HEK293 (cell line): Measurements from ENCODE around the gene ETV6.

Source experiments
- CTCF ChIA-PET: fragments of 350-600 bp; formaldehyde crosslinking; extraction: SDS; loops from one replicate; lab custom pipeline; 2021; ENCODE audit warnings: antibody characterized with exemption; lab: Yijun Ruan, JAX
- POLR2A ChIA-PET: fragments of 300-600 bp; formaldehyde crosslinking; extraction: SDS; loops from one replicate; lab custom pipeline; 2020; ENCODE audit warnings: antibody characterized with exemption, inconsistent platforms; lab: Yijun Ruan, JAX
- H3K27ac ChIP-seq: fragments of 200-500 bp; sonication (Bioruptor generic); 2 replicates; pipeline ENCODE4 v1.5.1; 2014; ENCODE audit warnings: low read depth, low read length, control low read depth, inconsistent platforms; ENCODE audit errors: extremely low read depth
- H3K36me3 ChIP-seq, 2 experiments: fragments of 200-500 bp in 1 of 2; sonication (Bioruptor generic) in 1 of 2; 1 replicate in 1 of 2; 2 replicates in 1 of 2; pipeline ENCODE4 v1.5.1; 2014 to 2017; ENCODE audit warnings: inconsistent platforms in 2 of 2, low read length in 2 of 2; ENCODE audit not compliant: control insufficient read depth in 2 of 2, insufficient read depth in 1 of 2
- H3K4me1 ChIP-seq: fragments of 200-500 bp; sonication (Bioruptor generic); 2 replicates; pipeline ENCODE4 v1.5.1; 2014; ENCODE audit warnings: mild to moderate bottlenecking, low read length, inconsistent platforms; ENCODE audit not compliant: control insufficient read depth, insufficient read depth
- H3K4me3 ChIP-seq: 2 replicates; pipeline ENCODE4 v1.5.1; 2011; ENCODE audit warnings: low read depth, mild to moderate bottlenecking, control low read depth, low read length, moderate library complexity
- H3K9me3 ChIP-seq: fragments of 200-500 bp; sonication (Bioruptor generic); 2 replicates; pipeline ENCODE4 v1.5.1; 2014; ENCODE audit warnings: low read depth, low read length, inconsistent platforms; ENCODE audit not compliant: control insufficient read depth, insufficient read depth
- BCL6B ChIP-seq: fragments of 450-650 bp; formaldehyde crosslinking; IDR thresholded peaks from 2 replicates; pipeline ENCODE4 v1.5.1; 2017; ENCODE audit warnings: missing biosample characterization, missing genetic modification characterization
- SALL2 ChIP-seq: fragments of 450-650 bp; formaldehyde crosslinking; IDR thresholded peaks from 2 replicates; pipeline ENCODE4 v1.5.0; 2017; ENCODE audit warnings: missing biosample characterization, mild to moderate bottlenecking, missing genetic modification characterization, borderline replicate concordance
- ZBTB1 ChIP-seq: fragments of 450-650 bp; formaldehyde crosslinking; IDR thresholded peaks from 2 replicates; pipeline ENCODE4 v1.5.1; 2016; ENCODE audit warnings: missing biosample characterization, missing genetic modification characterization
- ZBTB20 ChIP-seq: fragments of 450-650 bp; formaldehyde crosslinking; IDR thresholded peaks from 2 replicates; pipeline ENCODE4 v1.5.1; 2016; ENCODE audit warnings: missing biosample characterization, missing genetic modification characterization
- ZFHX2 ChIP-seq: fragments of 450-650 bp; formaldehyde crosslinking; conservative IDR thresholded peaks from 2 replicates; pipeline ENCODE4 v1.5.1; 2016; ENCODE audit warnings: missing biosample characterization, missing genetic modification characterization
- ZFP37 ChIP-seq: fragments of 450-650 bp; formaldehyde crosslinking; IDR thresholded peaks from 2 replicates; pipeline ENCODE4 v1.5.1; 2016; ENCODE audit warnings: missing biosample characterization, missing genetic modification characterization
- ZNF174 ChIP-seq: fragments of 450-650 bp; formaldehyde crosslinking; IDR thresholded peaks from 2 replicates; pipeline ENCODE4 v1.5.0; 2017; ENCODE audit warnings: missing biosample characterization, mild to moderate bottlenecking, missing genetic modification characterization
- ZNF175 ChIP-seq: fragments of 450-650 bp; formaldehyde crosslinking; IDR thresholded peaks from 2 replicates; pipeline ENCODE4 v1.5.1; 2016; ENCODE audit warnings: missing biosample characterization, missing genetic modification characterization
- ZNF266 ChIP-seq: fragments of 450-650 bp; formaldehyde crosslinking; IDR thresholded peaks from 2 replicates; pipeline ENCODE4 v1.5.1; 2016; ENCODE audit warnings: missing biosample characterization, missing genetic modification characterization, low read depth
- ZNF394 ChIP-seq: fragments of 450-650 bp; formaldehyde crosslinking; IDR thresholded peaks from 2 replicates; pipeline ENCODE4 v1.5.1; 2016; ENCODE audit warnings: missing biosample characterization, missing genetic modification characterization, mild to moderate bottlenecking, moderate library complexity, borderline replicate concordance
- ZNF416 ChIP-seq: fragments of 450-650 bp; formaldehyde crosslinking; IDR thresholded peaks from 2 replicates; pipeline ENCODE4 v1.5.1; 2016; ENCODE audit warnings: missing biosample characterization, missing genetic modification characterization
- ZNF473 ChIP-seq: fragments of 450-650 bp; formaldehyde crosslinking; IDR thresholded peaks from 2 replicates; pipeline ENCODE4 v1.5.1; 2017; ENCODE audit warnings: missing biosample characterization, missing genetic modification characterization
- ZNF488 ChIP-seq: fragments of 450-650 bp; formaldehyde crosslinking; IDR thresholded peaks from 2 replicates; pipeline ENCODE4 v1.5.1; 2016; ENCODE audit warnings: missing biosample characterization, missing genetic modification characterization
- ZNF529 ChIP-seq: fragments of 450-650 bp; formaldehyde crosslinking; IDR thresholded peaks from 2 replicates; pipeline ENCODE4 v1.5.1; 2017; ENCODE audit warnings: missing genetic modification characterization, missing biosample characterization; ENCODE audit not compliant: insufficient replicate concordance
- ZNF544 ChIP-seq: fragments of 450-650 bp; formaldehyde crosslinking; IDR thresholded peaks from 2 replicates; pipeline ENCODE4 v1.5.0; 2017; ENCODE audit warnings: missing biosample characterization, missing genetic modification characterization
- ZNF629 ChIP-seq: fragments of 450-650 bp; formaldehyde crosslinking; IDR thresholded peaks from 2 replicates; pipeline ENCODE4 v1.5.1; 2017; ENCODE audit warnings: missing biosample characterization, missing genetic modification characterization
- ZNF843 ChIP-seq: fragments of 450-650 bp; formaldehyde crosslinking; IDR thresholded peaks from 2 replicates; pipeline ENCODE4 v1.5.1; 2016; ENCODE audit warnings: missing biosample characterization, missing genetic modification characterization
- TF ChIP-seq, protein P1 (sequence below): fragments of 450-650 bp; formaldehyde crosslinking; conservative IDR thresholded peaks from 2 replicates; pipeline ENCODE4 v1.5.1; 2016; ENCODE audit warnings: low read depth, missing biosample characterization, missing genetic modification characterization

ETV6 gene

DNA sequence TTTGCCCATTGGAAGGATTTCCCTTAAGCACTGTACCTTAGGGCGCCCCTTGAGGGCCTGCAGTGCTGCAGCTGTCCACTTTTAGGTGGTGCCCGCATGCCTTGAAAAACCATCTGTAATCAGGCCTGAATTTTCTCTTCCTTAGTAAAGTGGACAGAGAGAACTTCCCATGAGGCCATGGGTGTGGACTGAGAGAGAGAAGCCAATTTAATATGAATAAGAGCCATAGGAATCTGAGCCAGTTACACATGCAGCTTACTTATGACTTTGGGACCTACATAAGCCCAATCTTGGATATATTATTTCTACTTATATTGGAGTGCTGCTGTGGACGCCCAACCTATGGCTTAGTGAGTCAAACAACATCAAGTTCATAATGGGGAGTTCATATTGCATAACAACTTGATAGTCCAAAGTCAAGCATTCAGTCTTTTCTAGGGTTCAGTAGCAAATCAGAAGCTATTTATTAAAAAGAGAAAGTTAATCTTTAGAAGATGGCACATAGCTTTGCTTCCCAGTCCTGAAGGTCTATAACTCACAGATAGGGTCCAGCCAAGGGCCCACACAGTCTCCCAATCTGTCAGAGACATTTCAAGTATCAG, 11.1 kb upstream of the ETV6 start:
- TF ChIP-seq ZNF473 (no peak), ZNF529 (tag by site-specific recombination) (no peak)
- TF ChIP-seq, all 188 proteins: peak for 0
- H3K4me3 ChIP-seq = no peak overlapping the region
- no peak overlapping the region for H3K27ac ChIP-seq
- no peaks in the 10 kb centered on the region for H3K36me3 ChIP-seq
- POLR2A ChIA-PET = no interaction called here
- CTCF ChIA-PET = interaction anchor here (1.0 kb wide), 1 partner anchor 57 kb away, joined by 3 read pairs; no protein-coding TSS in a partner anchor
- H3K9me3 ChIP-seq = no peaks in the 10 kb centered on the region
- no peaks in the 10 kb centered on the region for H3K4me1 ChIP-seq

GRCh38 chr12:11639454-11639853, 10.0 kb upstream of the ETV6 start:
- TF ChIP-seq SALL2 (tag by site-specific recombination) (no peak), ZNF843 (tag by site-specific recombination) (no peak), ZNF266 (tag by site-specific recombination) (no peak), ZFP37 (tag by site-specific recombination) (no peak), BCL6B (tag by site-specific recombination) (no peak), ZNF175 (tag by site-specific recombination) (no peak), ZFHX2 (tag by site-specific recombination) (no peak), ZNF394 (tag by site-specific recombination) (no peak), ZNF629 (no peak), ZNF174 (tag by site-specific recombination) (no peak), ZBTB20 (tag by site-specific recombination) (no peak), ZBTB1 (tag by site-specific recombination) (no peak), ZNF544 (tag by site-specific recombination) (no peak), ZNF488 (no peak), ZNF416 (tag by site-specific recombination) (no peak)
- TF ChIP-seq, protein P1, sequence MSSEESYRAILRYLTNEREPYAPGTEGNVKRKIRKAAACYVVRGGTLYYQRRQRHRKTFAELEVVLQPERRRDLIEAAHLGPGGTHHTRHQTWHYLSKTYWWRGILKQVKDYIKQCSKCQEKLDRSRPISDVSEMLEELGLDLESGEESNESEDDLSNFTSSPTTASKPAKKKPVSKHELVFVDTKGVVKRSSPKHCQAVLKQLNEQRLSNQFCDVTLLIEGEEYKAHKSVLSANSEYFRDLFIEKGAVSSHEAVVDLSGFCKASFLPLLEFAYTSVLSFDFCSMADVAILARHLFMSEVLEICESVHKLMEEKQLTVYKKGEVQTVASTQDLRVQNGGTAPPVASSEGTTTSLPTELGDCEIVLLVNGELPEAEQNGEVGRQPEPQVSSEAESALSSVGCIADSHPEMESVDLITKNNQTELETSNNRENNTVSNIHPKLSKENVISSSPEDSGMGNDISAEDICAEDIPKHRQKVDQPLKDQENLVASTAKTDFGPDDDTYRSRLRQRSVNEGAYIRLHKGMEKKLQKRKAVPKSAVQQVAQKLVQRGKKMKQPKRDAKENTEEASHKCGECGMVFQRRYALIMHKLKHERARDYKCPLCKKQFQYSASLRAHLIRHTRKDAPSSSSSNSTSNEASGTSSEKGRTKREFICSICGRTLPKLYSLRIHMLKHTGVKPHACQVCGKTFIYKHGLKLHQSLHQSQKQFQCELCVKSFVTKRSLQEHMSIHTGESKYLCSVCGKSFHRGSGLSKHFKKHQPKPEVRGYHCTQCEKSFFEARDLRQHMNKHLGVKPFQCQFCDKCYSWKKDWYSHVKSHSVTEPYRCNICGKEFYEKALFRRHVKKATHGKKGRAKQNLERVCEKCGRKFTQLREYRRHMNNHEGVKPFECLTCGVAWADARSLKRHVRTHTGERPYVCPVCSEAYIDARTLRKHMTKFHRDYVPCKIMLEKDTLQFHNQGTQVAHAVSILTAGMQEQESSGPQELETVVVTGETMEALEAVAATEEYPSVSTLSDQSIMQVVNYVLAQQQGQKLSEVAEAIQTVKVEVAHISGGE (tag by site-specific recombination) = no peak
- no peaks in the 10 kb centered on the region for H3K4me1 ChIP-seq
- no peak overlapping the region for H3K4me3 ChIP-seq
- H3K27ac ChIP-seq = no peak overlapping the region
- no peaks in the 10 kb centered on the region for H3K36me3 ChIP-seq
- POLR2A ChIA-PET = interaction anchor here (0.6 kb wide), 1 partner anchor 628 kb away, joined by 3 read pairs; no protein-coding TSS in a partner anchor
- CTCF ChIA-PET = no interaction called here
- no peaks in the 10 kb centered on the region for H3K9me3 ChIP-seq
